Measurements from ENCODE around the gene NEURL1B.

GRCh38 chr5:172686111-172686510 lies 45.0 kb downstream of the NEURL1B start:
- TF ChIP-seq POLR2AphosphoS5 (IDR thresholded peaks at IDR 0.05; ENCODE audit: borderline replicate concordance, low read depth, low read length) (no peak), EZH2 (IDR thresholded peaks at IDR 0.05) (no peak), FOXP2 (optimal IDR thresholded peaks at IDR 0.05; ENCODE audit: control extremely low read depth, extremely low read length, insufficient read depth) (no peak)

All from SK-N-MC (cell line).